Astrocyte (in vitro differentiated cells and primary cell): Measurements from ENCODE around the gene RTEL1. TPM values are rescaled to one million over a fixed set of nuclear protein-coding genes. Genes with fewer than 3 reads are reported as not detected.
A peak's percentile ranks its signal among the peaks of the same experiment; 100 is the strongest.

Source experiments
- DNase-seq: peaks from one replicate; pipeline ENCODE4 v3.0.0-alpha.2; 2010; ENCODE audit warnings: low read depth
- FAIRE-seq: peaks from 2 replicates; lab custom pipeline; 2011; peaks lifted over from hg19 to GRCh38; lab: Jason Lieb, UNC
- H2AFZ ChIP-seq: 2 replicates; pipeline ENCODE4 v1.6.0; 2012; ENCODE audit warnings: low read depth, low read length, inconsistent platforms
- H3K27ac ChIP-seq: 2 replicates; pipeline ENCODE4 v1.5.1; 2011; ENCODE audit warnings: low read depth, low read length, inconsistent platforms
- H3K27me3 ChIP-seq: 2 replicates; pipeline ENCODE4 v1.6.0; 2011; ENCODE audit warnings: low read length, inconsistent platforms; ENCODE audit not compliant: insufficient read depth
- H3K36me3 ChIP-seq: 2 replicates; pipeline ENCODE4 v1.5.1; 2011; ENCODE audit warnings: low read length, inconsistent platforms; ENCODE audit not compliant: insufficient read depth
- H3K4me1 ChIP-seq: 2 replicates; pipeline ENCODE4 v1.5.1; 2011; ENCODE audit warnings: low read length, inconsistent platforms; ENCODE audit not compliant: insufficient read depth
- H3K4me2 ChIP-seq: 2 replicates; pipeline ENCODE4 v1.6.0; 2012; ENCODE audit warnings: low read length, inconsistent platforms
- H3K4me3 ChIP-seq: 2 replicates; pipeline ENCODE4 v1.5.1; 2011; ENCODE audit warnings: low read depth, mild to moderate bottlenecking, low read length, inconsistent platforms; ENCODE audit not compliant: insufficient read depth
- H3K79me2 ChIP-seq: 2 replicates; pipeline ENCODE4 v1.6.0; 2012; ENCODE audit warnings: mild to moderate bottlenecking, low read length, inconsistent platforms; ENCODE audit not compliant: insufficient read depth
- H3K9ac ChIP-seq: 2 replicates; pipeline ENCODE4 v1.6.0; 2012; ENCODE audit warnings: mild to moderate bottlenecking, low read length, inconsistent platforms
- H3K9me3 ChIP-seq: 2 replicates; pipeline ENCODE4 v1.5.1; 2012; ENCODE audit warnings: low read depth, mild to moderate bottlenecking, low read length, inconsistent platforms; ENCODE audit not compliant: insufficient read depth
- H4K20me1 ChIP-seq: 2 replicates; pipeline ENCODE4 v1.6.0; 2012; ENCODE audit warnings: low read length, inconsistent platforms; ENCODE audit not compliant: insufficient read depth
- H3K27ac Mint-ChIP-seq: one replicate; pipeline ENCODE4 v1.8.0; 2021; ENCODE audit warnings: mild to moderate bottlenecking, mixed read lengths; ENCODE audit not compliant: unreplicated experiment
- H3K27me3 Mint-ChIP-seq: one replicate; pipeline ENCODE4 v1.8.0; 2021; ENCODE audit warnings: low read depth, mixed read lengths; ENCODE audit not compliant: unreplicated experiment
- H3K36me3 Mint-ChIP-seq: one replicate; pipeline ENCODE4 v1.8.0; 2021; ENCODE audit warnings: low read depth, mixed read lengths; ENCODE audit not compliant: unreplicated experiment
- H3K4me1 Mint-ChIP-seq: one replicate; pipeline ENCODE4 v1.8.0; 2021; ENCODE audit warnings: low read depth, mixed read lengths; ENCODE audit not compliant: unreplicated experiment
- H3K4me3 Mint-ChIP-seq: one replicate; pipeline ENCODE4 v1.8.0; 2021; ENCODE audit warnings: mild to moderate bottlenecking, moderate library complexity, mixed read lengths; ENCODE audit not compliant: unreplicated experiment
- H3K9me3 Mint-ChIP-seq: one replicate; pipeline ENCODE4 v1.8.0; 2021; ENCODE audit warnings: mild to moderate bottlenecking, mixed read lengths; ENCODE audit not compliant: unreplicated experiment
- EZH2 ChIP-seq: IDR thresholded peaks from 2 replicates; pipeline ENCODE4 v1.6.1; 2012; ENCODE audit warnings: mild to moderate bottlenecking, low read length, inconsistent platforms; ENCODE audit not compliant: insufficient read depth
- total RNA-seq: library from RNA; stranded (reverse); gene quantifications from 2 replicates; pipeline ENCODE4 v1.2.1, GENCODE V29; 2021
- TF ChIP-seq, protein P1 (sequence below): IDR thresholded peaks from 2 replicates; pipeline ENCODE4 v1.5.1; 2011; ENCODE audit warnings: low read depth, mild to moderate bottlenecking, inconsistent platforms, low read length, moderate library complexity; ENCODE audit not compliant: insufficient read depth

Gene RTEL1
- total RNA-seq, 1 donor from 2014 or later = 15.5 TPM

DNA sequence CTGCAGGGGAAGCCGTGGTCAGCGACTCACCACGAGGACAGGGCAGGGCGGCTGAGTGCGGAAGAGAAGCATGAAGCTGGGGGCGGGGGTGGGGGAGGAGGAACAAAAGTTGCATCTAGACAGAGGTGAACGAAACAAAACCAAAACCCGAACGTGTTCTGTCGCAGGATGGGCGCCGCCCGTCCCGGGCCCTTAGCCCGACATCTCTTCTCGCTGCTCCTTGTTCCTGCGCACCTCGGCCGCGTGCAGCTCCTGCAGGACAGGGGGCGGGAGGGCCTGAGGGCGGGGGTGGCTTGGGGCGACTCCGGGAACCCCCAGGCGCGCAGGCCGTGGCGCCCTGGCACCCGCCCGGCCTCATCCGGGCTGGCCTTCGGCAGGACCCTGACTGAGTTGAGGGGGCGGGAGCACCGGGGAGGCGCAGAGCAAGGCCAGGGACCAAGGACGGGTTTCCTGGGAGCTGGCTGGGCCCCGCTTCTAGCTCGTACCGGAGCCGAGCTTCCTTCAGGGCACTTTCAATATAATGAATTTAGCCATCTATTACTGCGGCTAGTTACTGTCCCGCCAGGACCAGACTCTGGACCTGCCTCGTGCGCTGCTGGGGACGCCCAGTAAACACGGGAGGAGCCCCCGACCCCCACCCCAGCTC is 16.8 kb upstream of the RTEL1 start:
- Mint-ChIP-seq H3K9me3 (no peaks in the 10 kb centered on the region), H3K27ac (no peak overlapping the region), H3K27me3 (no peaks in the 10 kb centered on the region), H3K36me3 (peaks cover 8% of the 10 kb centered on the region), H3K4me1 (peaks cover 5% of the 10 kb centered on the region), H3K4me3 (no peak overlapping the region)
- H3K4me1 ChIP-seq = peaks cover 11% of the 10 kb centered on the region
- H3K4me3 ChIP-seq = peak overlapping the region; percentile 29
- H3K27me3 ChIP-seq = no peaks in the 10 kb centered on the region
- peak overlapping the region; percentile 24 for H2AFZ ChIP-seq
- DNase-seq (no peak), FAIRE-seq (no peak)
- H4K20me1 ChIP-seq = peaks cover 4% of the 10 kb centered on the region
- no peak overlapping the region for H3K9ac ChIP-seq
- H3K9me3 ChIP-seq = no peaks in the 10 kb centered on the region
- H3K27ac ChIP-seq = no peak overlapping the region
- peak overlapping the region; percentile 77 for H3K4me2 ChIP-seq
- TF ChIP-seq EZH2 = no peak
- TF ChIP-seq, protein P1, sequence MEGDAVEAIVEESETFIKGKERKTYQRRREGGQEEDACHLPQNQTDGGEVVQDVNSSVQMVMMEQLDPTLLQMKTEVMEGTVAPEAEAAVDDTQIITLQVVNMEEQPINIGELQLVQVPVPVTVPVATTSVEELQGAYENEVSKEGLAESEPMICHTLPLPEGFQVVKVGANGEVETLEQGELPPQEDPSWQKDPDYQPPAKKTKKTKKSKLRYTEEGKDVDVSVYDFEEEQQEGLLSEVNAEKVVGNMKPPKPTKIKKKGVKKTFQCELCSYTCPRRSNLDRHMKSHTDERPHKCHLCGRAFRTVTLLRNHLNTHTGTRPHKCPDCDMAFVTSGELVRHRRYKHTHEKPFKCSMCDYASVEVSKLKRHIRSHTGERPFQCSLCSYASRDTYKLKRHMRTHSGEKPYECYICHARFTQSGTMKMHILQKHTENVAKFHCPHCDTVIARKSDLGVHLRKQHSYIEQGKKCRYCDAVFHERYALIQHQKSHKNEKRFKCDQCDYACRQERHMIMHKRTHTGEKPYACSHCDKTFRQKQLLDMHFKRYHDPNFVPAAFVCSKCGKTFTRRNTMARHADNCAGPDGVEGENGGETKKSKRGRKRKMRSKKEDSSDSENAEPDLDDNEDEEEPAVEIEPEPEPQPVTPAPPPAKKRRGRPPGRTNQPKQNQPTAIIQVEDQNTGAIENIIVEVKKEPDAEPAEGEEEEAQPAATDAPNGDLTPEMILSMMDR = no peak
- H3K36me3 ChIP-seq = no peaks in the 10 kb centered on the region
- no peaks in the 10 kb centered on the region for H3K79me2 ChIP-seq

GRCh38 chr20:63641792-63642523 is 16.2 kb upstream of the RTEL1 start:
- Mint-ChIP-seq H3K4me1 (peaks cover 4% of the 10 kb centered on the region), H3K4me3 (no peak overlapping the region), H3K27me3 (no peaks in the 10 kb centered on the region), H3K27ac (no peak overlapping the region), H3K36me3 (peaks cover 8% of the 10 kb centered on the region), H3K9me3 (no peaks in the 10 kb centered on the region)
- peak overlapping the region; percentile 14 for H3K9ac ChIP-seq
- no peaks in the 10 kb centered on the region for H3K79me2 ChIP-seq
- peaks cover 4% of the 10 kb centered on the region for H4K20me1 ChIP-seq
- H3K27ac ChIP-seq = no peak overlapping the region
- FAIRE-seq (no peak), DNase-seq (peak; percentile 46)
- H3K4me3 ChIP-seq = peak overlapping the region; percentile 46
- TF ChIP-seq EZH2 = no peak
- TF ChIP-seq, protein P1 = peak; percentile 19
- H3K9me3 ChIP-seq = no peaks in the 10 kb centered on the region
- H3K4me2 ChIP-seq = peak overlapping the region; percentile 82
- peak overlapping the region; percentile 52 for H2AFZ ChIP-seq
- H3K27me3 ChIP-seq = no peaks in the 10 kb centered on the region
- H3K36me3 ChIP-seq = no peaks in the 10 kb centered on the region
- peaks cover 10% of the 10 kb centered on the region for H3K4me1 ChIP-seq
